HG03442 (cell line): ENCODE measurements around the gene D2HGDH.
"Not testable (repeated sequence)": the region's sequence is repeated elsewhere in the genome, so short reads cannot be mapped to it uniquely, and the experiment has no call there.

Experiments used
- ATAC-seq: cut with Tn5 transposase; IDR thresholded peaks from one replicate; pipeline ENCODE4 v1.9.1; 2021; ENCODE audit warnings: mild to moderate bottlenecking, moderate library complexity; ENCODE audit not compliant: unreplicated experiment

D2HGDH gene

DNA sequence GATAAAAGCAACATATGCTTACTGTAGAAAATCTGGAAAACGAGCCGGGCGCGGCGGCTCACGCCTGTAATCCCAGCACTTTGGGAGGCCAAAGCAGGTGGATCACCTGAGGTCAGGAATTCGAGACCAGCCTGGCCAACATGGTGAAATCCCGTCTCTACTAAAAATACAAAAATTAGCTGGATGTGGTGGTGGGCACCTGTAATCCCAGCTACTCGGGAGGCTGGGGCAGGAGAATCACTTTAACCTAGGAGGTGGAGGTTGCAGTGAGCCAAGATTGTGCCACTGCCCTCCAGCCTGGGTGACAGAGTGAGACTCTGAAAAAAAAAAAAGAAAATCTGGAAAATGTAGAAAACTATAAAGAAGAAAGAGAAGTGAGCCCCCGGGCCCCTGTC lies 83.4 kb downstream of the D2HGDH start:
- ATAC-seq = not testable (repeated sequence)
